Umbilical cord (tissue), 2 donors: ENCODE results near the gene MLH3. TPM values are rescaled to one million over a fixed set of nuclear protein-coding genes. Genes with fewer than 3 reads are reported as not detected.
A peak's percentile ranks its signal among the peaks of the same experiment; 100 is the strongest.

ENCODE experiments used
- DNase-seq: peaks from one replicate; pipeline ENCODE4 v3.0.0-alpha.2; 2015; ENCODE audit warnings: low spot score
- total RNA-seq: library from RNA; depleted of rRNA; stranded (reverse); fragments of >200 nt; gene quantifications from one replicate; pipeline ENCODE4 v1.2.3, GENCODE V29; 2014; ENCODE audit warnings: low replicate concordance; ENCODE audit not compliant: insufficient read depth

MLH3 gene
- total RNA-seq, 1 donor from 2014 or later, result 55.6 TPM

DNA sequence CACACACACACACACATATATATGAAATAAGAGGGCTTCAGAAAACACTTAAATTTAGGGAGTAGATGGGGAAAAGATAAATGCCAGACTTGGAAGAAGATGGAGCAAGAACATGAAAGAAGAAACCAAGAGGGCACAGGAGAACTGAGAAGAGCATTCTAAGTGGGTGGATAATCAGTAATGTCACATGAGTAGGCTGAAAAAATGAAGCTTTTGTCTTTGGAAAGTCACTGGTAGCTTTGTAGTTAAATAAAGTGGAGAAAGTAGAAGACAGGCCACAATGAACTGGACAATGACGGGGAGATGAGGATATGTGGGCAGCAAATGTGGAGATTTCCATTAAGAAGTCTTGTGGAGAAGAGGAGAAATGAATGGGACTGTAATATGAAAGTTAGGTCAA lies 15.9 kb upstream of the MLH3 start:
- DNase-seq, result no peak

- no peak for DNase-seq
Measured at GRCh38 chr14:75066691-75067090, 15.4 kb upstream of the MLH3 start.

DNA sequence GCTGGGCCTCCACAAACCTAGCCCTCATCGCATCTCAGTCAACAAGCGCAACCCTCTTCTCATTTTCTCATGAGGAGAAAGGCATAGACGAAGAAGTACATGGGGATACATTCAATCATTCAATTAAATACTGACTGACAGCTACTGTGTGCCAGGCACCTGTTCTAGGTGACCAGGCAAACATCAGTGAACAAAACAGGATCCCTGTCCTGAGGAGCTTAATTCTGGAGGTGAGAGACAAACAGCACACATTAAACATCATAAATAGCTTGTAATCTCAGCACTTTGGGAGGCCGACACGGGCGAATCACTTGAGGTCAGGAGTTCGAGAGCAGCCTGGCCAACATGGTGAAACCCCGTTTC lies 12.9 kb upstream of the MLH3 start:
- no peak for DNase-seq

DNA sequence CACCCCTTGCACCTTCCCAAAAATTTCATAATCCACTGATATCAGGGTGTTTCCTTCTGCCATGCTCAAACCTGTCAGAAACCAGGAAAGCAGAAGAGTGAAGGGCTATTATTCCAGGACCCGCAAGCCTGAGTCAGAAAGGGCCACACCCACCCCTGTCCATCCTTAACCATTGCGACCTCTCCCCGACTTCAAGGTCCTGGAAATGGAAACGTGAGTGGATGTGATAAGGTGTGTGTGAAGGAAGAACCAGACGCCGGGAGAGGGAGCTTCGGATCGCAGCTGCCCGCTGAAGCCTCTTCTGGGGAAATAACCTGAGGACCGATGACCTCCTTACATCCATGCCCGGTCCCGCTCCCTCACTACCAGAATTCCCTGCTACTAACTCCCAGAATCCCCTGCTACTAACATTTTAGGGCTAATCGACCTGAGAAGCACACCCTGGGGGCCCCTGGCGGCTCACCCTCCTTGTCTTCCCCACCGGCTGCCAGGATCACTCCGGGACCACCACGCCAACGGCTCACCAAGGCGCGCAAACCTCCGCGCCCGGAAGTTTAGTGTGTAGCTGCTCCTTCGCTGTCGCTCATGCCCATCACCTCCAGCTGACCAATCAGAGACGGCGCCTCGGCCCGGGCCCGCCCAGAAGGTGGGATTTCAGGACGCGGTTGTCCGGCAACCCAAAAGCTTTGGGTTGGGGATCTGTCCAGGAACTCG lies 12.4 kb upstream of the MLH3 start, which contains the start of gene ACYP1:
Gene ACYP1 (minus strand): TSS at position 534 of the 714 bp plus-strand sequence. CDS start 471 bp downstream, at position 63.
- peak; percentile 95 for DNase-seq

GRCh38 chr14:75063013-75063412 lies 11.7 kb upstream of the MLH3 start:
- DNase-seq, result no peak

GRCh38 chr14:75060420-75060819 lies 9.2 kb upstream of the MLH3 start:
- no peak for DNase-seq

- DNase-seq, result peak; percentile 45
Measured at GRCh38 chr14:75059642-75060041, 8.4 kb upstream of the MLH3 start.

DNA sequence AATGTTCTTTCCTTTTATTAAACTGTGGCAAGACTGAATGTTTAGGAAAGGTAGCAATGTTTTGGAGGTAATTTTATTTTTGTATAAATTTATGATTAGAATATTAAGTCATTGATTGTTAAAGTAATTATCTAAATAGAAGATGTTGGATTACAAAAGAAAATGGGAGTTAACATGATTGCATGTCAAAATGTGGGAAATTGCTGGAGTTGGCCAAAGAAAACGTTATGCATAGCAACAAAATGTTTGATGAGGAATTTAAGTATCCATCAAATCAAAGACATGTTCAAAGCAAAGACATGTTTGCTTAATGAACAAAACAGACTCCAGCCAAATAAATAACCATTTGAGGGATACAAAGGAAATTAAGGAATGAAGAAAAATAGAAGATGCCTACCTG lies 3.2 kb upstream of the MLH3 start:
- no peak for DNase-seq

DNA sequence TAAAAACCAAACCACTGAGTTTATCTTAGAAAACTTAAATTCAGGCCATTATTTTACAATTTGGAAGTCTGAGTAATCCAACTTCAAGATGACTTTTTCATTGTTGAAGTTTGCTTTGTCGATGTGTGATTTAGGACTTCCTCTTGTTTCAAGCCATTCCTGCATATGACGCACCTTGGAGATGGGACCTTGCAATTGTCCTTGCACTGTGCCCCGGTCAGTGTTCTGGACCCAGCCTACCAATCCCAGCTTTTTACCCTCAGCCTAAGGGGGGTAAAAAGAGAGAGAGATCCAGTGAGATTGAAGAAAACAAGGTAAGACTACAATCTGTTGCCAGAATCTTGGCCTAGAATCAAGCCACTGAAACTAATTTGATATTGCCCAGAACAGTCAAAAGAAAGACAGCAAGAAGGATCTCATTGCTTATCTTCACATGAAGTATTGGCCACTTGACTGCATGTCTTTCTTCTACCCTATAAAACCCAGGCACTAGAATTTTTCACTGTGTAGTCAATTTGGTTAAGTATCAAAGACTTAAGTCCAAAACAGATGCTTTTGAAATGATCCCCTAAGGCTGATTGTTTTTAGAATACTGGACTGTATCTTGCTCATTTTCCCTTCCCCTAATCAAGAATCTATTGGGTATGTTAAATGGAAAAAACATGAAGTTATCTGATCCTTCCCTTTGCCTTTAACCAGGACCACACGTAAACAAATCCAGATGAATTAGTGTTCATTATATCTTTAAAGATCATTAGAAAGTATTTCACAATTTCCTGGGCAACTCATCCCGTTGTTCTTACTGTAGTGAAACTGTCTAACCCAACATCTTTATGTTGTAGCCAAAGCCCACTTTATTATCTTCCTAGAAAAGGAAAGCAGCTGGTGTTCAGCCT lies 2.4 kb upstream of the MLH3 start:
- DNase-seq, result no peak

GRCh38 chr14:75051556-75051899 lies 261 bp upstream of the MLH3 start:
- DNase-seq, result no peak

- no peak for DNase-seq
Measured at GRCh38 chr14:75049731-75050201, 1.5 kb downstream of the MLH3 start.

DNA sequence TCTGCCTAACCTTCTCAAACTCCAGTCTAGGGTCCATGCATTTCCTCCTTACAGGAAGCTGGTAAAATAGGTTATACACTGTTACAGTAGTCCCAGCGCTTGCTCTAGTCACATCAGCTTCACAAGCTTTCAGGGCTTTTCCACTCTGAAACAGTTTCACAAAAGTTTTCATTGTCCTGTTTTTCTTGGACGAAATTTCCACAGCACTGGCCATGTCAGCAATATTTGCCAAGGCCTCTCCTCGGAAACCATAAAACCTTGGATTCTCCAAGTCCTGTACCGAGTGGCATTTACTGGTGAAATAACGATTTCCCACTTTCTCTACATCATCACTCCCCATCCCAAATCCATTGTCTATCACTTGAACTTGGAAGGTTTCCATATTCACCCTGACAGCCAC lies 2.1 kb downstream of the MLH3 start:
- no peak for DNase-seq

DNA sequence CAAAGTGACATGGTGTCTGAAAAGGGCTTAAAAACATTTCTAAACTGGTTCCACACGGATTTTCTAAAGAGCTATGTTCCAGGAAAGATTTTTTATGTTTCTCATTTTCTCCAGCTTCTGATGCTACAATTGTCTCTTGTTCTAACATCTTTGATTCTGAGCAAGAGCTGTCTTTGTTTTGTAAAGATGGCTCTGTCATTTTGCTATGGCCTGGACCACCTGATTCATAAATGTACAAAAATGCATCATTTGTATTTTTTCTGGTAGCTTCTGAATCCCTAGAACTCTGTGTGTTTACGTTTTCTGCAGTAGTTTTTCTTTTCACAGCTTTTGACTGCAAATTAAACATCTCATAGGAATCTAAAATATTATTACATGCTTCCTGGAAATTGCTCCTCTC lies 3.2 kb downstream of the MLH3 start:
- DNase-seq, result no peak

GRCh38 chr14:75047506-75047905 lies 3.8 kb downstream of the MLH3 start:
- DNase-seq, result no peak

- no peak for DNase-seq
Measured at GRCh38 chr14:75046899-75047298, 4.4 kb downstream of the MLH3 start.

GRCh38 chr14:75046275-75046674 lies 5.0 kb downstream of the MLH3 start:
- no peak for DNase-seq

GRCh38 chr14:75044752-75045151 lies 6.5 kb downstream of the MLH3 start:
- peak; percentile 11 for DNase-seq

GRCh38 chr14:75044322-75044721 lies 6.9 kb downstream of the MLH3 start:
- peak; percentile 43 for DNase-seq

- DNase-seq, result no peak
Measured at GRCh38 chr14:75042035-75042434, 9.2 kb downstream of the MLH3 start.

- no peak for DNase-seq
Measured at GRCh38 chr14:75041613-75042012, 9.7 kb downstream of the MLH3 start.

DNA sequence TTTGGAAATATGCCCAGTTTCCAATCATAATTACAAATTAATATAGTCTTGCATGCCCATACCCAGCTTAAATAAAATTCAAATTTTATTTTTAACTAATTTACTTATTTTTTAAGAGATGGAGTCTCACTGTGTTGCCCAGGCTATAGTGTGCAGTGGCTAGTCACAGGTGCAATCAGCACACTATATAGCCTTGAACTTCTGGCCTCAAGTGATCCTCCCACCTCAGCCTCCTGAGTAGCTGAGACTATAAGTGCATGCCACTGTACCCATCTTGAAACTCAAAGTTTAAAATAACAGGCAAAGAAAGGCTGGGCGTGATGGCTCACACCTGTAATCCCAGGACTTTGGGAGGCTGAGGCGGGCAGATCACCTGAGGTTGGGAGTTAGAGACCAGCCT lies 10.3 kb downstream of the MLH3 start:
- no peak for DNase-seq

DNA sequence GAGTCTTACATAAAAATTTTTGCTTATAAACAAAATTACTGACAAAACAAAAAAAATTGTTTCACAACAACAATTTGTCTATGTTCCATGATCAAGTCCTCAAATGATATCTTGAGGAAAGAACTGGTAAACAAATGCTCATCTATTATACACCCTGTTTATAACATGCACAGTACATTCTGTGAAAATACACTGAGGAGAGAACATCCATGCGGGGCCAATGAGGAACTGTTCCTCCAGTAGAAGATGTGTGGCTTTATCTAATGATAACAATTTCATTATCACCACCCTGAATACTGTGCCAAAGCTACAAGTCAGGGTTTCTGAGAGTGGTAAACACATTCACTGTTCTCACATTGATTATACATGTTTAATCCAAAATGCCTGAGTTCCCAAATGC lies 10.8 kb downstream of the MLH3 start:
- DNase-seq, result no peak

DNA sequence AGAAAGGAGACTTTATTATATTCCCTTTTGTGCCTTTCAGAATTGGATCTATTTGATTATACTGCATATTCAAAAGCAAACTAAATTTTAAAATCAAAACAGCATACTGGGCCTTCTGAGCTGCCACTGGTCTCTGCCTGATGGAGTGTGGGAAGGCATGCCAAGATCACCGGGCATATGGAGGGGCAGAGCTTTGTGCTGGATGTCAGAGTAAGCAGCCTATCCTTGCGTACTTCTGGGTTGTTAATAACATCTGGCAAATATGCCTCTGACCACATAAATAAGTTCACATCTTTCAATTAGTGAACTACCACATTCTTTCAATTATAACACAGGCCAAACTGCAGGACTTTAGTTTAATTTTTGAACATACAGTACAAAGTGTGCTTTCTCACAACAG lies 18.3 kb downstream of the MLH3 start:
- DNase-seq, result no peak
